B cell (primary cell): ENCODE data around the gene TSPAN2. TPM values are rescaled to one million over a fixed set of nuclear protein-coding genes. Genes with fewer than 3 reads are reported as not detected.

Source experiments
- ATAC-seq: fragments of 200-7000 bp; cut with Tn5 transposase; one replicate; pipeline ENCODE4 v1.10.0; 2021; ENCODE audit warnings: low read depth, mild to moderate bottlenecking, moderate number of reproducible peaks, moderate library complexity
- CTCF ChIA-PET: fragments of 350-600 bp; sonication (Branson Sonifier 250); formaldehyde crosslinking; loops from one replicate; lab custom pipeline; 2021; ENCODE audit warnings: antibody characterized with exemption, inconsistent platforms; lab: Charles Lee
- POLR2A ChIA-PET: fragments of 350-600 bp; sonication (Branson Sonifier 250); formaldehyde crosslinking; loops from one replicate; lab custom pipeline; 2021; ENCODE audit warnings: antibody characterized with exemption; lab: Charles Lee
- DNase-seq: peaks from one replicate; pipeline ENCODE4 v3.0.0; 2013
- H2AFZ ChIP-seq: 2 replicates; pipeline ENCODE4 v1.6.1; 2012; ENCODE audit warnings: mild to moderate bottlenecking, low read depth, low read length; ENCODE audit not compliant: insufficient read depth, poor library complexity, severe bottlenecking
- H3K27ac ChIP-seq, 2 donors: 1 replicate in 1 of 2; 2 replicates in 1 of 2; pipeline ENCODE4 v1.5.1; 2012 to 2013; ENCODE audit warnings: low read length in 2 of 2, mild to moderate bottlenecking in 2 of 2, moderate library complexity in 1 of 2
- H3K27me3 ChIP-seq, 4 experiments: fragments of 200-600 bp in 1 of 4; sonication (generic) in 1 of 4; replicated peaks in 1 of 4; 1 replicate in 2 of 4; 2 replicates in 2 of 4; pipeline versions ENCODE4 v1.6.1 to v1.7.0; 2013 to 2016; ENCODE audit warnings: low read length in 3 of 4, mild to moderate bottlenecking in 2 of 4, mixed read lengths in 1 of 4, moderate library complexity in 1 of 4; ENCODE audit not compliant: insufficient read depth in 4 of 4, control insufficient read depth in 3 of 4; ENCODE audit errors: control extremely low read depth in 1 of 4
- H3K36me3 ChIP-seq, 2 experiments: replicated peaks in 1 of 2; 1 replicate in 1 of 2; 2 replicates in 1 of 2; pipeline versions ENCODE4 v1.6.1 to v1.7.1; 2013; ENCODE audit warnings: low read length in 1 of 2; ENCODE audit not compliant: insufficient read depth in 2 of 2, control insufficient read depth in 1 of 2; ENCODE audit errors: control extremely low read depth in 1 of 2, extremely low read depth in 1 of 2
- H3K4me1 ChIP-seq, 2 donors: fragments of 200-600 bp in 1 of 2; sonication (generic) in 1 of 2; 1 replicate in 1 of 2; 2 replicates in 1 of 2; pipeline versions ENCODE4 v1.5.1 to v1.6.1; 2013 to 2017; ENCODE audit warnings: low read length in 2 of 2; ENCODE audit not compliant: control insufficient read depth in 2 of 2, insufficient read depth in 2 of 2
- H3K4me2 ChIP-seq: replicated peaks from 2 replicates; pipeline ENCODE3; 2012; ENCODE audit warnings: mild to moderate bottlenecking, low read depth, low read length; ENCODE audit not compliant: poor library complexity, severe bottlenecking
- H3K4me3 ChIP-seq, 5 experiments: fragments of 200-600 bp in 1 of 5; sonication (generic) in 1 of 5; 1 replicate in 3 of 5; 2 replicates in 2 of 5; pipeline versions ENCODE4 v1.5.1 to v1.7.0; 2011 to 2016; ENCODE audit warnings: low read length in 4 of 5, mild to moderate bottlenecking in 4 of 5, low read depth in 2 of 5, control low read depth in 1 of 5, moderate library complexity in 1 of 5; ENCODE audit not compliant: insufficient read depth in 1 of 5; ENCODE audit errors: control extremely low read depth in 1 of 5, extremely low read depth in 1 of 5
- H3K79me2 ChIP-seq: fragments of 200-600 bp; sonication (generic); one replicate; pipeline ENCODE4 v1.6.0; 2016; ENCODE audit warnings: low read length; ENCODE audit not compliant: control insufficient read depth, insufficient read depth
- H3K9ac ChIP-seq: fragments of 200-600 bp; sonication (generic); 2 replicates; pipeline ENCODE4 v1.6.1; 2017; ENCODE audit warnings: mild to moderate bottlenecking, low read length, moderate library complexity
- H3K9me3 ChIP-seq, 3 donors: one replicate each; pipeline versions ENCODE4 v1.6.1 to v1.7.1; 2013; ENCODE audit warnings: low read length in 2 of 3; ENCODE audit not compliant: control insufficient read depth in 2 of 3, insufficient read depth in 1 of 3; ENCODE audit errors: control extremely low read depth in 1 of 3
- H4K20me1 ChIP-seq: 2 replicates; pipeline ENCODE4 v1.6.0; 2012; ENCODE audit warnings: mild to moderate bottlenecking, low read length; ENCODE audit not compliant: insufficient read depth, control insufficient read depth, poor library complexity, severe bottlenecking
- H3K27ac Mint-ChIP-seq: one replicate; pipeline ENCODE4 v1.8.0; 2021; ENCODE audit warnings: mixed read lengths
- H3K27me3 Mint-ChIP-seq: one replicate; pipeline ENCODE4 v1.8.0; 2021; ENCODE audit warnings: mixed read lengths
- H3K4me1 Mint-ChIP-seq: one replicate; pipeline ENCODE4 v1.8.0; 2021; ENCODE audit warnings: mixed read lengths
- H3K4me3 Mint-ChIP-seq: one replicate; pipeline ENCODE4 v1.8.0; 2021; ENCODE audit warnings: mixed read lengths
- H3K9me3 Mint-ChIP-seq: one replicate; pipeline ENCODE4 v1.8.0; 2022; ENCODE audit warnings: mixed read lengths; ENCODE audit not compliant: insufficient read depth
- CTCF ChIP-seq: fragments of 200-600 bp; IDR thresholded peaks from one replicate; pipeline ENCODE4 v1.8.0; 2022; ENCODE audit warnings: antibody characterized with exemption, mild to moderate bottlenecking
- EZH2 ChIP-seq: IDR thresholded peaks from 2 replicates; pipeline ENCODE4 v1.6.1; 2012; ENCODE audit warnings: borderline replicate concordance, low read depth, mild to moderate bottlenecking, moderate library complexity, low read length; ENCODE audit not compliant: insufficient read depth, poor library complexity, severe bottlenecking
- WGBS: methylation state at CpG from one replicate; pipeline ENCODE4 v1.1.5; 2013; ENCODE audit warnings: missing lambda C conversion rate; ENCODE audit not compliant: insufficient coverage; 5-methylcytosine and 5-hydroxymethylcytosine counted together
- intact Hi-C: fragments of 100-400 bp; cut with micrococcal nuclease; formaldehyde crosslinking; loops from one replicate; pipeline ENCODE4 v1.10.0; 2022
- polyA plus RNA-seq: library from polyadenylated mRNA; depleted of rRNA; stranded (reverse); fragments of >200 nt; gene quantifications from 2 replicates; pipeline ENCODE4 v1.2.3, GENCODE V29; 2012
- total RNA-seq, 2 donors: library from RNA; stranded (reverse); fragments of 120-200 nt in 1 of 2; gene quantifications; 1 replicate in 1 of 2; 2 replicates in 1 of 2; pipeline versions ENCODE4 v1.2.3 to v1.2.4, GENCODE V29; 2013 to 2022

The TSPAN2 gene
- total and polyA plus RNA-seq, 2 donors (not counting 1 experiment from before 2014, with no cell fraction given) = 0.24 to 0.34 TPM

- Histone ChIP-seq H3K79me2 (no peaks in the 10 kb centered on the region), H3K27me3 (peaks cover 0 to 3% (median 0%) of the 10 kb centered on the region in 4 experiments), H3K36me3 (no peaks in the 10 kb centered on the region), H3K4me2 (no peak overlapping the region), H3K27ac (no peak overlapping the region), H3K4me1 (no peaks in the 10 kb centered on the region), H3K9ac (no peak overlapping the region), H3K9me3 (no peaks in the 10 kb centered on the region), H4K20me1 (no peaks in the 10 kb centered on the region), H2AFZ (no peak overlapping the region), H3K4me3 (no peak overlapping the region)
- no peak for TF ChIP-seq CTCF
- no peak for TF ChIP-seq EZH2
- intact Hi-C loops = loop anchor here (1.0 to 5.0 kb wide), 3 partner anchors 56 to 767 kb away; no protein-coding TSS in a partner anchor
- ATAC-seq = no peak
- CTCF ChIA-PET = interaction anchor here (0.7 to 5.0 kb wide), 17 partner anchors 10 to 304 kb away, joined by 3 to 92 read pairs (median 13); partner anchors contain the start of gene TSPAN2
- no peak for DNase-seq
- Mint-ChIP-seq H3K27me3 (peaks cover 15% of the 10 kb centered on the region), H3K9me3 (no peaks in the 10 kb centered on the region), H3K4me1 (no peaks in the 10 kb centered on the region), H3K27ac (no peak overlapping the region), H3K4me3 (no peak overlapping the region)
- WGBS = 94% methylated on average over 4 of the region's 4 CpGs
- POLR2A ChIA-PET = no interaction called here
Measured at GRCh38 chr1:115113766-115114165, 24.5 kb upstream of the TSPAN2 start.

GRCh38 chr1:115112496-115113375, 23.4 kb upstream of the TSPAN2 start:
- H3K4me2 ChIP-seq = peak overlapping the region; percentile 28

More at GRCh38 chr1:115112496-115113375, 23.4 kb upstream of the TSPAN2 start:
- H3K9me3 Mint-ChIP-seq = no peaks in the 10 kb centered on the region
- Histone ChIP-seq H3K4me1 (no peaks in the 10 kb centered on the region), H3K4me3 (no peak overlapping the region), H3K9ac (no peak overlapping the region), H3K27ac (no peak overlapping the region), H3K27me3 (peaks cover 0 to 3% (median 0%) of the 10 kb centered on the region in 4 experiments), H4K20me1 (no peaks in the 10 kb centered on the region), H3K79me2 (no peaks in the 10 kb centered on the region), H3K9me3 (no peaks in the 10 kb centered on the region), H3K36me3 (no peaks in the 10 kb centered on the region), H2AFZ (peak overlapping the region; percentile 57)
- intact Hi-C loops = loop anchor here (1.0 to 5.0 kb wide), 3 partner anchors 55 to 766 kb away; no protein-coding TSS in a partner anchor
- CTCF ChIA-PET = interaction anchor here (0.5 to 5.0 kb wide), 26 partner anchors 10 to 727 kb away, joined by 3 to 92 read pairs (median 6); partner anchors contain the start of gene TSPAN2
- no peaks in the 10 kb centered on the region for H3K4me1 Mint-ChIP-seq
- DNase-seq (peak; percentile 62), ATAC-seq (peak; percentile 39)
- POLR2A ChIA-PET = no interaction called here
- H3K27ac Mint-ChIP-seq = no peak overlapping the region
- 31% methylated on average over 16 of the region's 18 CpGs for WGBS
- H3K4me3 Mint-ChIP-seq = no peak overlapping the region
- peaks cover 10% of the 10 kb centered on the region for H3K27me3 Mint-ChIP-seq
- TF ChIP-seq EZH2 = no peak
- TF ChIP-seq CTCF = peak; percentile 99
